HEK293 (cell line): Measurements from ENCODE around the gene GCSAM.
"Not testable (repeated sequence)": the region's sequence is repeated elsewhere in the genome, so short reads cannot be mapped to it uniquely, and the experiment has no call there.

Experiments used
- GLI4 ChIP-seq: fragments of 450-650 bp; formaldehyde crosslinking; IDR thresholded peaks from 2 replicates; pipeline ENCODE4 v1.5.1; 2016; ENCODE audit warnings: missing biosample characterization, missing genetic modification characterization
- SP2 ChIP-seq: fragments of 450-650 bp; formaldehyde crosslinking; IDR thresholded peaks from 2 replicates; pipeline ENCODE4 v1.5.1; 2016; ENCODE audit warnings: missing biosample characterization, missing genetic modification characterization
- ZNF10 ChIP-seq: fragments of 450-650 bp; formaldehyde crosslinking; IDR thresholded peaks from 2 replicates; pipeline ENCODE4 v1.5.1; 2017; ENCODE audit warnings: missing biosample characterization, missing genetic modification characterization
- ZNF157 ChIP-seq: fragments of 450-650 bp; formaldehyde crosslinking; IDR thresholded peaks from 2 replicates; pipeline ENCODE4 v1.5.1; 2016; ENCODE audit warnings: missing biosample characterization, missing genetic modification characterization
- ZNF501 ChIP-seq: fragments of 450-650 bp; formaldehyde crosslinking; IDR thresholded peaks from 2 replicates; pipeline ENCODE4 v1.5.1; 2016; ENCODE audit warnings: missing biosample characterization, missing genetic modification characterization
- ZNF621 ChIP-seq: fragments of 450-650 bp; formaldehyde crosslinking; IDR thresholded peaks from 2 replicates; pipeline ENCODE4 v1.5.1; 2017; ENCODE audit warnings: missing biosample characterization, missing genetic modification characterization
- ZNF768 ChIP-seq: fragments of 450-650 bp; formaldehyde crosslinking; IDR thresholded peaks from 2 replicates; pipeline ENCODE4 v1.5.1; 2018; ENCODE audit warnings: missing biosample characterization, mild to moderate bottlenecking, missing genetic modification characterization
- TF ChIP-seq, protein P1 (sequence below): fragments of 450-650 bp; formaldehyde crosslinking; IDR thresholded peaks from 2 replicates; pipeline ENCODE4 v1.5.1; 2016; ENCODE audit warnings: missing biosample characterization, missing genetic modification characterization
- TF ChIP-seq, protein P2 (sequence below): fragments of 450-650 bp; formaldehyde crosslinking; IDR thresholded peaks from 2 replicates; pipeline ENCODE4 v1.5.1; 2016; ENCODE audit warnings: missing biosample characterization, missing genetic modification characterization
- TF ChIP-seq, protein P3 (sequence below): fragments of 450-650 bp; formaldehyde crosslinking; IDR thresholded peaks from 2 replicates; pipeline ENCODE4 v1.5.1; 2016; ENCODE audit warnings: missing biosample characterization, missing genetic modification characterization
- TF ChIP-seq, protein P4 (sequence below): fragments of 450-650 bp; formaldehyde crosslinking; IDR thresholded peaks from 2 replicates; pipeline ENCODE4 v1.5.1; 2016; ENCODE audit warnings: missing biosample characterization, missing genetic modification characterization, low read depth
- TF ChIP-seq, protein P5 (sequence below): fragments of 450-650 bp; formaldehyde crosslinking; IDR thresholded peaks from 2 replicates; pipeline ENCODE4 v1.5.1; 2017; ENCODE audit warnings: missing biosample characterization, mild to moderate bottlenecking, missing genetic modification characterization, moderate library complexity
- TF ChIP-seq, protein P6 (sequence below): sonication (generic); formaldehyde crosslinking; IDR thresholded peaks from 2 replicates; pipeline ENCODE4 v1.8.1; 2022; ENCODE audit warnings: mild to moderate bottlenecking, moderate library complexity, missing genetic modification reagents

DNA sequence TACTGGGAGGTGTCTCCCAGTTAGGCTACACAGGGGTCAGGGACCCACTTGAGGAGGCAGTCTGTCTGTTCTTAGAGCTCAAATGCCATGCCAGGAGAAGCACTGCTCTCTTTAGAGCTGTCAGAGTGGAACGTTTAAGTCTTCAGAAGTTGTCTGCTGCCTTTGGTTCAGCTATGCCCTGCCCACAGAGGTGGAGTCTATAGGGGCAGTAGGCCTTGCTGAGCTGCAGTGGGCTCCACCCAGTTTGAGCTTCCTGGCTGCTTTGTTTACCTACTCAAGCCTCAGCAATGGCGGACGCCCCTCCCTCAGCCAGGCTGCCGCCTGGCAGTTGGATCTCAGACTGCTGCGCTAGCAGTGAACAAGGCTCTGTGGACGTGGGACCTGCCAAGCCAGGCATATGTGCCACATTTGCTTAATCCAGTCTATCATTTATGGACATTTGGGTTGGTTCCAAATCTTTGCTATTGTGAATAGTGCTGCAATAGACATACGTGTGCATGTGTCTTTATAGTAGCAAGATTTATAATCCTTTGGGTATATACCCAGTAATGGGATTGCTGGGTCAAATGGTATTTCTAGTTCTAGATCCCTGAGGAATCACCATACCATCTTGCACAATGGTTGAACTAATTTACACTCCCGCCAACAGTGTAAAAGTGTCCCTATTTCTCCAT is 60.5 kb downstream of the GCSAM start:
- not testable (repeated sequence) for TF ChIP-seq ZNF10; GLI4; ZNF768 (tag by site-specific recombination); ZNF501 (tag by site-specific recombination); ZNF621 (tag by site-specific recombination); ZNF157 (tag by site-specific recombination); SP2 (tag by site-specific recombination)
- TF ChIP-seq, protein P1, sequence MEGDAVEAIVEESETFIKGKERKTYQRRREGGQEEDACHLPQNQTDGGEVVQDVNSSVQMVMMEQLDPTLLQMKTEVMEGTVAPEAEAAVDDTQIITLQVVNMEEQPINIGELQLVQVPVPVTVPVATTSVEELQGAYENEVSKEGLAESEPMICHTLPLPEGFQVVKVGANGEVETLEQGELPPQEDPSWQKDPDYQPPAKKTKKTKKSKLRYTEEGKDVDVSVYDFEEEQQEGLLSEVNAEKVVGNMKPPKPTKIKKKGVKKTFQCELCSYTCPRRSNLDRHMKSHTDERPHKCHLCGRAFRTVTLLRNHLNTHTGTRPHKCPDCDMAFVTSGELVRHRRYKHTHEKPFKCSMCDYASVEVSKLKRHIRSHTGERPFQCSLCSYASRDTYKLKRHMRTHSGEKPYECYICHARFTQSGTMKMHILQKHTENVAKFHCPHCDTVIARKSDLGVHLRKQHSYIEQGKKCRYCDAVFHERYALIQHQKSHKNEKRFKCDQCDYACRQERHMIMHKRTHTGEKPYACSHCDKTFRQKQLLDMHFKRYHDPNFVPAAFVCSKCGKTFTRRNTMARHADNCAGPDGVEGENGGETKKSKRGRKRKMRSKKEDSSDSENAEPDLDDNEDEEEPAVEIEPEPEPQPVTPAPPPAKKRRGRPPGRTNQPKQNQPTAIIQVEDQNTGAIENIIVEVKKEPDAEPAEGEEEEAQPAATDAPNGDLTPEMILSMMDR, result not testable (repeated sequence)
- TF ChIP-seq, protein P2, sequence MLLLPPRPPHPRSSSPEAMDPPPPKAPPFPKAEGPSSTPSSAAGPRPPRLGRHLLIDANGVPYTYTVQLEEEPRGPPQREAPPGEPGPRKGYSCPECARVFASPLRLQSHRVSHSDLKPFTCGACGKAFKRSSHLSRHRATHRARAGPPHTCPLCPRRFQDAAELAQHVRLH, result not testable (repeated sequence)
- TF ChIP-seq, protein P3, sequence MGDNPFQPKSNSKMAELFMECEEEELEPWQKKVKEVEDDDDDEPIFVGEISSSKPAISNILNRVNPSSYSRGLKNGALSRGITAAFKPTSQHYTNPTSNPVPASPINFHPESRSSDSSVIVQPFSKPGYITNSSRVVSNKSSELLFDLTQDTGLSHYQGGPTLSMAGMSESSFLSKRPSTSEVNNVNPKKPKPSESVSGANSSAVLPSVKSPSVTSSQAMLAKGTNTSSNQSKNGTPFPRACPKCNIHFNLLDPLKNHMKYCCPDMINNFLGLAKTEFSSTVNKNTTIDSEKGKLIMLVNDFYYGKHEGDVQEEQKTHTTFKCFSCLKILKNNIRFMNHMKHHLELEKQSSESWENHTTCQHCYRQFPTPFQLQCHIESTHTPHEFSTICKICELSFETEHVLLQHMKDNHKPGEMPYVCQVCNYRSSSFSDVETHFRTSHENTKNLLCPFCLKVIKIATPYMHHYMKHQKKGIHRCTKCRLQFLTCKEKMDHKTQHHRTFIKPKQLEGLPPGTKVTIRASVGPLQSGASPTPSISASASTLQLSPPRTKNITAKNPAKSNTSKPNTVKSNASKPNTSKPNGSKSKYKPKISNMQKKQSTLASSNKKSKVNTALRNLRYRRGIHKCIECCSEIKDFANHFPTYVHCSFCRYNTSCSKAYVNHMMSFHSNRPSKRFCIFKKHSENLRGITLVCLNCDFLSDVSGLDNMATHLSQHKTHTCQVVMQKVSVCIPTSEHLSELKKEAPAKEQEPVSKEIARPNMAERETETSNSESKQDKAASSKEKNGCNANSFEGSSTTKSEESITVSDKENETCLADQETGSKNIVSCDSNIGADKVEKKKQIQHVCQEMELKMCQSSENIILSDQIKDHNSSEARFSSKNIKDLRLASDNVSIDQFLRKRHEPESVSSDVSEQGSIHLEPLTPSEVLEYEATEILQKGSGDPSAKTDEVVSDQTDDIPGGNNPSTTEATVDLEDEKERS (tag by site-specific recombination), result not testable (repeated sequence)
- TF ChIP-seq, protein P4, sequence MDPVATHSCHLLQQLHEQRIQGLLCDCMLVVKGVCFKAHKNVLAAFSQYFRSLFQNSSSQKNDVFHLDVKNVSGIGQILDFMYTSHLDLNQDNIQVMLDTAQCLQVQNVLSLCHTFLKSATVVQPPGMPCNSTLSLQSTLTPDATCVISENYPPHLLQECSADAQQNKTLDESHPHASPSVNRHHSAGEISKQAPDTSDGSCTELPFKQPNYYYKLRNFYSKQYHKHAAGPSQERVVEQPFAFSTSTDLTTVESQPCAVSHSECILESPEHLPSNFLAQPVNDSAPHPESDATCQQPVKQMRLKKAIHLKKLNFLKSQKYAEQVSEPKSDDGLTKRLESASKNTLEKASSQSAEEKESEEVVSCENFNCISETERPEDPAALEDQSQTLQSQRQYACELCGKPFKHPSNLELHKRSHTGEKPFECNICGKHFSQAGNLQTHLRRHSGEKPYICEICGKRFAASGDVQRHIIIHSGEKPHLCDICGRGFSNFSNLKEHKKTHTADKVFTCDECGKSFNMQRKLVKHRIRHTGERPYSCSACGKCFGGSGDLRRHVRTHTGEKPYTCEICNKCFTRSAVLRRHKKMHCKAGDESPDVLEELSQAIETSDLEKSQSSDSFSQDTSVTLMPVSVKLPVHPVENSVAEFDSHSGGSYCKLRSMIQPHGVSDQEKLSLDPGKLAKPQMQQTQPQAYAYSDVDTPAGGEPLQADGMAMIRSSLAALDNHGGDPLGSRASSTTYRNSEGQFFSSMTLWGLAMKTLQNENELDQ (tag by site-specific recombination), result not testable (repeated sequence)
- TF ChIP-seq, protein P5, sequence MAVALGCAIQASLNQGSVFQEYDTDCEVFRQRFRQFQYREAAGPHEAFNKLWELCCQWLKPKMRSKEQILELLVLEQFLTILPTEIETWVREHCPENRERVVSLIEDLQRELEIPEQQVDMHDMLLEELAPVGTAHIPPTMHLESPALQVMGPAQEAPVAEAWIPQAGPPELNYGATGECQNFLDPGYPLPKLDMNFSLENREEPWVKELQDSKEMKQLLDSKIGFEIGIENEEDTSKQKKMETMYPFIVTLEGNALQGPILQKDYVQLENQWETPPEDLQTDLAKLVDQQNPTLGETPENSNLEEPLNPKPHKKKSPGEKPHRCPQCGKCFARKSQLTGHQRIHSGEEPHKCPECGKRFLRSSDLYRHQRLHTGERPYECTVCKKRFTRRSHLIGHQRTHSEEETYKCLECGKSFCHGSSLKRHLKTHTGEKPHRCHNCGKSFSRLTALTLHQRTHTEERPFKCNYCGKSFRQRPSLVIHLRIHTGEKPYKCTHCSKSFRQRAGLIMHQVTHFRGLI (tag by site-specific recombination), result not testable (repeated sequence)
- TF ChIP-seq, protein P6, sequence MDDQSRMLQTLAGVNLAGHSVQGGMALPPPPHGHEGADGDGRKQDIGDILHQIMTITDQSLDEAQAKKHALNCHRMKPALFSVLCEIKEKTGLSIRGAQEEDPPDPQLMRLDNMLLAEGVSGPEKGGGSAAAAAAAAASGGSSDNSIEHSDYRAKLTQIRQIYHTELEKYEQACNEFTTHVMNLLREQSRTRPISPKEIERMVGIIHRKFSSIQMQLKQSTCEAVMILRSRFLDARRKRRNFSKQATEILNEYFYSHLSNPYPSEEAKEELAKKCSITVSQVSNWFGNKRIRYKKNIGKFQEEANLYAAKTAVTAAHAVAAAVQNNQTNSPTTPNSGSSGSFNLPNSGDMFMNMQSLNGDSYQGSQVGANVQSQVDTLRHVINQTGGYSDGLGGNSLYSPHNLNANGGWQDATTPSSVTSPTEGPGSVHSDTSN, result not testable (repeated sequence)
